Left ventricle myocardium inferior (tissue), 1 donor: Measurements from ENCODE around the gene GRIK1. TPM values are rescaled to one million over a fixed set of nuclear protein-coding genes. Genes with fewer than 3 reads are reported as not detected.

Experiments
- DNase-seq: peaks from one replicate; pipeline ENCODE4 v3.0.0-alpha.2; 2020
- H3K27ac ChIP-seq: fragments of 200-600 bp; replicated peaks from 2 replicates; pipeline ENCODE4 v1.8.0; 2021
- H3K27me3 ChIP-seq: fragments of 200-600 bp; 2 replicates; pipeline ENCODE4 v1.8.0; 2021; ENCODE audit warnings: low read depth
- H3K36me3 ChIP-seq: fragments of 200-600 bp; 2 replicates; pipeline ENCODE4 v1.8.0; 2021
- H3K4me1 ChIP-seq: fragments of 200-600 bp; 2 replicates; pipeline ENCODE4 v1.8.0; 2021
- H3K4me3 ChIP-seq: fragments of 200-600 bp; 2 replicates; pipeline ENCODE4 v1.8.0; 2021; ENCODE audit warnings: mild to moderate bottlenecking, moderate library complexity
- H3K9me3 ChIP-seq: fragments of 200-600 bp; replicated peaks from 2 replicates; pipeline ENCODE4 v1.8.0; 2021
- intact Hi-C: fragments of 100-400 bp; cut with micrococcal nuclease; formaldehyde crosslinking; loops from one replicate; pipeline ENCODE4 v1.11.0; 2022
- total RNA-seq: library from RNA; stranded (reverse); fragmentation: NEBNext Ultra II Directional; extraction: Animal tissue kit (Norgen Biotek cat#: 25700); gene quantifications from one replicate; pipeline ENCODE4 v1.2.1, GENCODE V29; 2021
- TF ChIP-seq, protein P1 (sequence below): fragments of 200-600 bp; IDR thresholded peaks from 2 replicates; pipeline ENCODE4 v1.8.0; 2021; ENCODE audit warnings: antibody characterized with exemption, mild to moderate bottlenecking, borderline replicate concordance
- donor health status: DM: no; HTN: yes; CAD: no; lungs with severe emphysema.

Gene GRIK1
- total RNA-seq, 1 donor from 2014 or later = not detected

DNA sequence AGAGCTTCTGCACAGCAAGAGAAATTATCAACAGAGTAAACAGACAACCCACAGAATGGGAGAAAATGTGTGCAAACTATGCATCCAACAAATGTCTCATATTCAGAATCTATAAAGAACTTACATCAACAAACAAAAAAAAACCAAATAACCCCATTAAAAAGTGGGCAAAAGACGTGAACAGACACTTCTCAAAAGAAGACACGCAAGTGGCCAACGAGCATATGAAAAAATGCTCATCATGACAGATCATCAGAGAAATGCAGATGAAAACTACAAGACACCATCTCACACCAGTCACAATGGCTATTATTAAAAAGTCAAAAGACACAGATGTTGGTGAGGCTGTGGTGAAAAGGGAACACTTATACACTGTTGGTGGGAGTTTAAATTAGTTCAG lies 257.0 kb downstream of the GRIK1 start:
- intact Hi-C loops = no loop called here
- Histone ChIP-seq H3K27ac (no peak overlapping the region), H3K4me3 (no peak overlapping the region), H3K4me1 (no peaks in the 10 kb centered on the region), H3K27me3 (no peaks in the 10 kb centered on the region), H3K36me3 (no peaks in the 10 kb centered on the region), H3K9me3 (no peaks in the 10 kb centered on the region)
- no peak for DNase-seq
- TF ChIP-seq, protein P1, sequence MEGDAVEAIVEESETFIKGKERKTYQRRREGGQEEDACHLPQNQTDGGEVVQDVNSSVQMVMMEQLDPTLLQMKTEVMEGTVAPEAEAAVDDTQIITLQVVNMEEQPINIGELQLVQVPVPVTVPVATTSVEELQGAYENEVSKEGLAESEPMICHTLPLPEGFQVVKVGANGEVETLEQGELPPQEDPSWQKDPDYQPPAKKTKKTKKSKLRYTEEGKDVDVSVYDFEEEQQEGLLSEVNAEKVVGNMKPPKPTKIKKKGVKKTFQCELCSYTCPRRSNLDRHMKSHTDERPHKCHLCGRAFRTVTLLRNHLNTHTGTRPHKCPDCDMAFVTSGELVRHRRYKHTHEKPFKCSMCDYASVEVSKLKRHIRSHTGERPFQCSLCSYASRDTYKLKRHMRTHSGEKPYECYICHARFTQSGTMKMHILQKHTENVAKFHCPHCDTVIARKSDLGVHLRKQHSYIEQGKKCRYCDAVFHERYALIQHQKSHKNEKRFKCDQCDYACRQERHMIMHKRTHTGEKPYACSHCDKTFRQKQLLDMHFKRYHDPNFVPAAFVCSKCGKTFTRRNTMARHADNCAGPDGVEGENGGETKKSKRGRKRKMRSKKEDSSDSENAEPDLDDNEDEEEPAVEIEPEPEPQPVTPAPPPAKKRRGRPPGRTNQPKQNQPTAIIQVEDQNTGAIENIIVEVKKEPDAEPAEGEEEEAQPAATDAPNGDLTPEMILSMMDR = no peak

DNA sequence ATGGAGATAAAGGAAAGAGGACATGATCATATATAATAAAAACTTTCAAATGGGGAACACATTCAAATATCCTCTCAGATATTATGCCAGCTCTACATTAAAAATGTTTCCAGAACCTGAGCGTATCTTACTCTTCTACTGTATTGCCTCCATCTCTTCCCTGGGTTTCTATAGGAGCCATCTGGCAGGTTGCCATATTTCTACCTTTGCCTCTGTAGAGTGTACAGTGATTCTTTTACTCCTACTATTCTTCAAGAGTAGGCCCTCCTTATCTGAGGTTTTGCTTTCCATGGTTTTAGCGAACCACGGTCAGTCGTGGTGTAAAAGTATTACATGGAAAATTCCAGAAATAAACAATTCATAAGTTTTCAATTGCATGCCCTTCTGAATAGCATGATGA lies 259.5 kb downstream of the GRIK1 start:
- intact Hi-C loops = no loop called here
- TF ChIP-seq, protein P1 = no peak

DNA sequence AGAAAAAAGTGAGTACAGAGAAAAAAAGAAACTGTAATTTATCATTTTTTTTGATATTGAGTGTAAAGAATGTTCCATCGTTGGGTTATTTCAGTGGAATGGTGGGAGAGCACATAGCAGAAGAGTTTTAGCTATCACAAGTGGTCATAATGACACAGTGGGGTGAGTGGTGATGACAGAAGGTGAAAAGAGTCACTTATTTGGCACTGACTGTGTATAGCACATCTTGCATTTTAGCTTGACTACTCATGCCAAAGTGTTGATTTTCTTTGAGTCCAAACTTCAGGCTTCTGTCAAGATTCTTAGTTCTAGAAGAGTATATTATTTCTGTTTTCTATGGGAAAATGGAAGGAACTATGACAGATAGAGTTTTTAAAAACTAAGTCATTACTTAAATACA lies 261.2 kb downstream of the GRIK1 start:
- intact Hi-C loops = no loop called here
- DNase-seq = no peak
- TF ChIP-seq, protein P1 = no peak
- Histone ChIP-seq H3K4me1 (no peaks in the 10 kb centered on the region), H3K4me3 (no peak overlapping the region), H3K9me3 (no peaks in the 10 kb centered on the region), H3K27ac (no peak overlapping the region), H3K36me3 (no peaks in the 10 kb centered on the region), H3K27me3 (no peaks in the 10 kb centered on the region)

More for the DNA sequence above, 259.5 kb downstream of the GRIK1 start:
- no peak for DNase-seq
- H3K36me3 ChIP-seq = no peaks in the 10 kb centered on the region
- no peaks in the 10 kb centered on the region for H3K4me1 ChIP-seq
- H3K4me3 ChIP-seq = no peak overlapping the region
- H3K9me3 ChIP-seq = no peaks in the 10 kb centered on the region
- H3K27ac ChIP-seq = no peak overlapping the region
- no peaks in the 10 kb centered on the region for H3K27me3 ChIP-seq

GRCh38 chr21:29677326-29677725 lies 262.5 kb downstream of the GRIK1 start:
- DNase-seq = no peak
- Histone ChIP-seq H3K27ac (no peak overlapping the region), H3K36me3 (no peaks in the 10 kb centered on the region), H3K4me3 (no peak overlapping the region), H3K4me1 (no peaks in the 10 kb centered on the region), H3K9me3 (no peaks in the 10 kb centered on the region), H3K27me3 (no peaks in the 10 kb centered on the region)
- intact Hi-C loops = no loop called here
- TF ChIP-seq, protein P1 = no peak

DNA sequence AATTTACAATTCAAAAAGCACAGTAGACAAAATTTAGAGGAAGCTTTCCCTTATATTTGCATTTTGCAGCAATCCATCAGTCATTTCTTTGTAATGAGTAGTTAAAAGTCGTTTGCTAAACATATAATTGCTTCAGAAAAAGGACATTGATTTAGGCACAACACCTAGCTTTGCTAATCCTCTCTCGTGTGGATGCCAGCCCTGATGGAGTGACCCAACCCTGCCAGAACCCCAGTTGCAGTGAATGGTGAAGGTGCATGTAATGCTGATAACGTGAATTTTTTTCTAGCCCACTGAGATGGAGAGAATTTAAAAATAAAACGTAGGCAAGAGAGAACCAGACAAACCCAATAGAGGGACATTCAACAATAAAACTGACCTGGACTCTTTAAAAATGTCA lies 263.4 kb downstream of the GRIK1 start:
- TF ChIP-seq, protein P1 = no peak
- Histone ChIP-seq H3K9me3 (no peaks in the 10 kb centered on the region), H3K4me3 (no peak overlapping the region), H3K27ac (no peak overlapping the region), H3K4me1 (no peaks in the 10 kb centered on the region), H3K36me3 (no peaks in the 10 kb centered on the region), H3K27me3 (no peaks in the 10 kb centered on the region)
- no peak for DNase-seq
- intact Hi-C loops = no loop called here

DNA sequence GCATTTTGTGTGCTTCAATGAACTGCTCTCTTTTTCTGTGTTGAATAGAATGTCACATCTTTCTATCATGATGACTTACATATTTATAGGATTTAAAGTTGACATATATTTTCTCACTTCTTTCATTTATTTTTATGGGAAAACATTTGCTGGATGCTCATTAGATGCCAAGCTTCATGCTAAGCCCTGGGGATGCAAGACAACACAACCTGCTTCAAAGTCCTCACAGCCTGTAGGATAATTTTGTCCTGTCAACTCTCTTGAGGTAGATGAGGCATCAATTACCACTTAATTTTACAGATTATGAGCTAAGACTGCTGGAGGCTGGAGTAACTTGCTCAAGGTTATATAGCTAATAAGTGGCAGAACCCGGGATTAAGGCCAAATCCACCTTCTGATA lies 264.3 kb downstream of the GRIK1 start:
- Histone ChIP-seq H3K4me3 (no peak overlapping the region), H3K36me3 (no peaks in the 10 kb centered on the region), H3K27ac (no peak overlapping the region), H3K4me1 (no peaks in the 10 kb centered on the region), H3K9me3 (no peaks in the 10 kb centered on the region), H3K27me3 (no peaks in the 10 kb centered on the region)
- intact Hi-C loops = no loop called here
- TF ChIP-seq, protein P1 = no peak
- DNase-seq = no peak
